SJCRH30 (cell line): ENCODE results near the gene SFN. TPM values are rescaled to one million over a fixed set of nuclear protein-coding genes. Genes with fewer than 3 reads are reported as not detected.
A peak's percentile ranks its signal among the peaks of the same experiment; 100 is the strongest.

Experiments used
- DNase-seq, 2 experiments: peaks; one replicate each; pipeline ENCODE4 v3.0.0-alpha.2; 2015 to 2020
- H3K27ac ChIP-seq: fragments of 250-450 bp; sonication (Bioruptor Pico); 2 replicates; pipeline ENCODE4 v1.5.1; 2020; ENCODE audit warnings: mild to moderate bottlenecking, moderate library complexity
- H3K27me3 ChIP-seq: fragments of 250-450 bp; sonication (Bioruptor Pico); 2 replicates; pipeline ENCODE4 v1.5.1; 2020; ENCODE audit warnings: mild to moderate bottlenecking, moderate library complexity
- H3K36me3 ChIP-seq: fragments of 250-450 bp; sonication (Bioruptor Pico); 2 replicates; pipeline ENCODE4 v1.5.1; 2020; ENCODE audit warnings: mild to moderate bottlenecking, moderate library complexity
- H3K4me1 ChIP-seq: fragments of 250-450 bp; sonication (Bioruptor Pico); 2 replicates; pipeline ENCODE4 v1.5.1; 2020; ENCODE audit warnings: mild to moderate bottlenecking, moderate library complexity
- H3K4me3 ChIP-seq: fragments of 250-450 bp; sonication (Bioruptor Pico); 2 replicates; pipeline ENCODE4 v1.5.1; 2020; ENCODE audit warnings: mild to moderate bottlenecking, moderate library complexity
- H3K9me3 ChIP-seq: fragments of 250-450 bp; sonication (Bioruptor Pico); replicated peaks from 2 replicates; pipeline ENCODE4 v1.5.1; 2020; ENCODE audit warnings: mild to moderate bottlenecking, moderate library complexity
- total RNA-seq: library from RNA; depleted of rRNA; stranded (reverse); fragments of >200 nt; shearing (Covaris generic); gene quantifications from 2 replicates; pipeline ENCODE4 v1.2.3, GENCODE V29; 2014

Gene SFN
- total RNA-seq, 1 experiment from 2014 or later: 0.14 TPM

- DNase-seq: no peak
- no peak overlapping the region for H3K4me3 ChIP-seq
- H3K36me3 ChIP-seq: peaks cover 45% of the 10 kb centered on the region
- no peaks in the 10 kb centered on the region for H3K27me3 ChIP-seq
- H3K27ac ChIP-seq: no peak overlapping the region
- no peaks in the 10 kb centered on the region for H3K4me1 ChIP-seq
- H3K9me3 ChIP-seq: no peaks in the 10 kb centered on the region
These were observed 10.2 kb upstream of the SFN start for GRCh38 chr1:26852701-26853100.

GRCh38 chr1:26853156-26853555, 9.8 kb upstream of the SFN start:
- no peak overlapping the region for H3K27ac ChIP-seq
- no peaks in the 10 kb centered on the region for H3K4me1 ChIP-seq
- DNase-seq: peak; percentile 83 to 88
- no peaks in the 10 kb centered on the region for H3K27me3 ChIP-seq
- H3K36me3 ChIP-seq: peaks cover 41% of the 10 kb centered on the region
- H3K4me3 ChIP-seq: no peak overlapping the region
- H3K9me3 ChIP-seq: no peaks in the 10 kb centered on the region

- no peak overlapping the region for H3K4me3 ChIP-seq
These were observed 9.3 kb upstream of the SFN start for GRCh38 chr1:26853600-26853999.

GRCh38 chr1:26854906-26855305, 8.0 kb upstream of the SFN start:
- Histone ChIP-seq H3K4me3 (no peak overlapping the region), H3K9me3 (no peaks in the 10 kb centered on the region), H3K36me3 (peaks cover 41% of the 10 kb centered on the region), H3K27me3 (no peaks in the 10 kb centered on the region), H3K27ac (no peak overlapping the region), H3K4me1 (no peaks in the 10 kb centered on the region)
- DNase-seq: no peak

More at GRCh38 chr1:26853600-26853999, 9.3 kb upstream of the SFN start:
- no peaks in the 10 kb centered on the region for H3K9me3 ChIP-seq
- peaks cover 41% of the 10 kb centered on the region for H3K36me3 ChIP-seq
- H3K4me1 ChIP-seq: no peaks in the 10 kb centered on the region
- no peaks in the 10 kb centered on the region for H3K27me3 ChIP-seq
- no peak for DNase-seq
- H3K27ac ChIP-seq: no peak overlapping the region

DNA sequence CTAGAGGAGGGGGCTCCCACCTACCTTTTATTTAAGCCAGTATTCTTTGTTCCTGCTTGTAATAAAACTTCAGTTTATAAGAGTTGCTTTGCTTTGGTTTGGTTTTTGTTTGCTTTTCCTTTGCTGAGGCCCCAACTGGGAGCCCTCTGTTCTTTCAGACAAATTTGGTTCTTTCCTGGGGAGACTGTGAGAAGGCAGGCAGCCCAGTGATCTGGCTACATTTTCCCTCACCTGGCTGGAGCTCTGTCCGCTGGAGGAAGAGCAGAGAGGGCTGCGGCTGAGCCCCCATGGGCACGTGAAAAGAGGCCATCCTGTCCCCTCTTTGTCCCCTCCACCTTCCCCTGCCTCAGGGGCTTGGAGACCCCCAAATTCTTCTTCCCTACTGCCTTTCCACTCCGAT, 7.3 kb upstream of the SFN start:
- no peak for DNase-seq
- Histone ChIP-seq H3K36me3 (peaks cover 35% of the 10 kb centered on the region), H3K4me3 (no peak overlapping the region)

DNA sequence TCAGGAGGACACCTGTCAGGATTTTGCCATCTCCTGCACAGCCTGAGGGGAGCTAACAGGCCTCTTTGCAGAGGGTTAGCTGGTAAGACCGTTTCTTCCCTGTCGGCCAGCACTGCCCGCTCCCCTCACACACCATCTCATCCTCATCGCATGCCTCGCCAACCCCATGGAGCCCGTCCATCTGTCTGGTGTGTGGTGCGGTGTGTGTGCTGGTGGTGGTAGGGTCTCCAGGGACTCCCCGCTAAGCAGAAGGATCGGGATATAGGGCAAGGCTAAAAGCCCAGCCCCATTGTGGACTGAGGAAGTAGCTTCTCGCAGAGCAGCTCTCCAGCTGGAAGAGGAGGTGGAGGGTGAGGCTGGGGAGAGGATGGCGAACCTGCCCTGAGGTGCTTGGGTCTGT, 6.8 kb upstream of the SFN start:
- Histone ChIP-seq H3K4me3 (no peak overlapping the region), H3K9me3 (no peaks in the 10 kb centered on the region), H3K4me1 (no peaks in the 10 kb centered on the region), H3K27ac (no peak overlapping the region), H3K36me3 (peaks cover 32% of the 10 kb centered on the region), H3K27me3 (no peaks in the 10 kb centered on the region)
- DNase-seq: no peak

More for the DNA sequence above, 7.3 kb upstream of the SFN start:
- Histone ChIP-seq H3K27ac (no peak overlapping the region), H3K9me3 (no peaks in the 10 kb centered on the region), H3K27me3 (no peaks in the 10 kb centered on the region), H3K4me1 (no peaks in the 10 kb centered on the region)

- Histone ChIP-seq H3K9me3 (no peaks in the 10 kb centered on the region), H3K27me3 (no peaks in the 10 kb centered on the region), H3K36me3 (peaks cover 25% of the 10 kb centered on the region), H3K4me3 (no peak overlapping the region), H3K4me1 (no peaks in the 10 kb centered on the region), H3K27ac (no peak overlapping the region)
- no peak for DNase-seq
These were observed 6.1 kb upstream of the SFN start for GRCh38 chr1:26856604-26857469.

DNA sequence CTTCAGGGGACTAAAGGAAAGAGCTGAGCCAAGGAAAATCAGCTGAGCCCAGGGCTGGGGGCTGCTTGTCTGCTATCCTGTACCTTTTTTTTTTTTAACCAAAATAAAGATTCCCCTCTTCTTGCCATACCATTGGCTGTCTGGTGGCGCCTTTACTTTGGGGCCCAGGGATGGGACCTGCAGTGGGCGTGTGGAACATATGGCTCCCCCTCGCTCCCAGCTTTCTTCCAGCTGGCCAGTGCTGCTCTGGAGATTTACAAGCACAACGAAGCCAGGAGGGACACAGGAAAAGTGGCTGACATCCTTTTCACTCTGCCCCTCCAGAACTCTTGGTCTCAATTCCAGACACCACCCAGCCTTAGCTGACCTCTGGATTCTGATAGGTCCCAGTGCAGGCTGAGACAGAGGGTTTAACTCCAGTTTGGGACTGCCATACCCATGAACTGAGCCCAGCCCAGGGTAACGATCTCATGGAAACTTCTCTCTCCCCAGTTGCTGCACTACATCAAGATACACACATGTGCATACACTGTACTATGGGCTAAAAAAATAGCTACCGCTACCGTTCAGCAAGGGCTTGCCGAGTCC, 5.4 kb upstream of the SFN start:
- no peak for DNase-seq
- Histone ChIP-seq H3K4me1 (no peaks in the 10 kb centered on the region), H3K27ac (no peak overlapping the region), H3K9me3 (no peaks in the 10 kb centered on the region), H3K36me3 (peaks cover 18% of the 10 kb centered on the region), H3K4me3 (no peak overlapping the region), H3K27me3 (no peaks in the 10 kb centered on the region)

- Histone ChIP-seq H3K27ac (no peak overlapping the region), H3K4me3 (no peak overlapping the region), H3K4me1 (no peaks in the 10 kb centered on the region; the same call in 1 of the 2 replicates), H3K9me3 (no peaks in the 10 kb centered on the region), H3K36me3 (peaks cover 14% of the 10 kb centered on the region), H3K27me3 (no peaks in the 10 kb centered on the region)
- no peak for DNase-seq
These were observed 4.8 kb upstream of the SFN start for GRCh38 chr1:26858160-26858559.

DNA sequence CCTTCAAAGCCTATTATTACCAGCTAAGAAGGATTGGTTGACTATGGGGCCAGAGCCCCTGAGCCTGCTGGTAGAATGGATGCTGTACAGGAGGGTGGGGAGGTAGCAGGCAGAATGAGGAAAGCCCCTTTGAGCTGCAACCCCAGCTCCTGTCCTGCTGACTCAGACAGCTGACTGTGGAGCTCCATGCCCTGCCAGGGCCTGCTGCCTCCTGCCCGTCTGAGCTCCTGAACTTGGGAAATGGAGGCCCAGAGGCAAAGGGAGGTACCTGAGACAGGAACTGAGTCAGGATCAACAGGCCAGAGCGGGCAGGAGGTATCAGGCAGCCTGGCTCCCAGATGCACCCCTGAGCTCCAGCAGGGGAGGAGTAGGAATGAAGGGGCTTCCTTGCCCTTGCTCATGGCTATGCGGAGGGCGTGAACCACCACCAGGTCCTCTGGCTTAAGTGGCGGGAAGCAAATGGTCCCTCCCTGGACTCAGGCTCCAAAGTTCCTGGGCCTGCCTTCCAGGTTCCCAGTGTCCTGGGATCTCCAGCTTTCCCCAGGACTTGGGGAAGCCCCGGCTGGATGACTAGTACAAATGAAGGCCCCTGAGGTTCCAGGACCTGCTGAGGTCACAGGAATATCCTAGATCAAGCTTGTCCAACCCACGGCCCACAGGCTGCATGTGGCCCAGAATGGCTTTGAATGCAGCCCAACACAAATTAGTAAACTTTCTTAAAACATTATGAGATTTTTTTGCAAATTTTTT, 3.9 kb upstream of the SFN start:
- H3K27ac ChIP-seq: no peak overlapping the region
- no peaks in the 10 kb centered on the region for H3K9me3 ChIP-seq
- no peaks in the 10 kb centered on the region for H3K27me3 ChIP-seq
- H3K36me3 ChIP-seq: peaks cover 5% of the 10 kb centered on the region; the same call in 1 of the 2 replicates
- H3K4me1 ChIP-seq: no peaks in the 10 kb centered on the region; the same call in 1 of the 2 replicates
- H3K4me3 ChIP-seq: no peak overlapping the region
- DNase-seq: no peak

DNA sequence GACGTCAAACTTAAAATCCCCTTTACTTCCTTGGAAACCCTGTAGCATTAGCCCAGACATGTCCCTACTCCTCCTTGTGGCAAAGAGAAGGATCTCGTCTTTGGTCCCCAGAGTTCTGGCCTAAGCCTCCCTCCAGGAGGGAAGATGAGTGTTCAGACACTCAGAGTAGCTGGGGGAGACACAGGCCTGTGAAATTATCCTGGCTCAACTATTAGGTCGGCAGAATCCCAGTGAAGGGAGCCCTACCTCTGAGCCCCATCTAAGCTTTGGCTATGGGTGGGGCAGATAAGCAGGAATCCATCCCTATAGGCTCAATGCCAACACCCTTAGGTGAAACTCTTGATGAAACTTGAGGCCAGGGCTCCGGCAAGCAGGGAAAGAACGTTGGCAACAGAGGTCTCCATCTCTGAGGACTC, 1.7 kb upstream of the SFN start:
- H3K4me1 ChIP-seq: no peaks in the 10 kb centered on the region; the same call in 1 of the 2 replicates
- no peak overlapping the region for H3K27ac ChIP-seq
- no peak for DNase-seq

GRCh38 chr1:26861889-26862378, 1.0 kb upstream of the SFN start:
- H3K9me3 ChIP-seq: no peaks in the 10 kb centered on the region
- no peaks in the 10 kb centered on the region for H3K36me3 ChIP-seq
- no peaks in the 10 kb centered on the region for H3K27me3 ChIP-seq
- no peak overlapping the region for H3K27ac ChIP-seq
- no peaks in the 10 kb centered on the region; the same call in 1 of the 2 replicates for H3K4me1 ChIP-seq
- no peak for DNase-seq
- H3K4me3 ChIP-seq: no peak overlapping the region

More for the DNA sequence above, 1.7 kb upstream of the SFN start:
- Histone ChIP-seq H3K36me3 (no peaks in the 10 kb centered on the region), H3K27me3 (no peaks in the 10 kb centered on the region), H3K4me3 (no peak overlapping the region), H3K9me3 (no peaks in the 10 kb centered on the region)

GRCh38 chr1:26863685-26864077, 732 bp downstream of the SFN start:
- no peak for DNase-seq

DNA sequence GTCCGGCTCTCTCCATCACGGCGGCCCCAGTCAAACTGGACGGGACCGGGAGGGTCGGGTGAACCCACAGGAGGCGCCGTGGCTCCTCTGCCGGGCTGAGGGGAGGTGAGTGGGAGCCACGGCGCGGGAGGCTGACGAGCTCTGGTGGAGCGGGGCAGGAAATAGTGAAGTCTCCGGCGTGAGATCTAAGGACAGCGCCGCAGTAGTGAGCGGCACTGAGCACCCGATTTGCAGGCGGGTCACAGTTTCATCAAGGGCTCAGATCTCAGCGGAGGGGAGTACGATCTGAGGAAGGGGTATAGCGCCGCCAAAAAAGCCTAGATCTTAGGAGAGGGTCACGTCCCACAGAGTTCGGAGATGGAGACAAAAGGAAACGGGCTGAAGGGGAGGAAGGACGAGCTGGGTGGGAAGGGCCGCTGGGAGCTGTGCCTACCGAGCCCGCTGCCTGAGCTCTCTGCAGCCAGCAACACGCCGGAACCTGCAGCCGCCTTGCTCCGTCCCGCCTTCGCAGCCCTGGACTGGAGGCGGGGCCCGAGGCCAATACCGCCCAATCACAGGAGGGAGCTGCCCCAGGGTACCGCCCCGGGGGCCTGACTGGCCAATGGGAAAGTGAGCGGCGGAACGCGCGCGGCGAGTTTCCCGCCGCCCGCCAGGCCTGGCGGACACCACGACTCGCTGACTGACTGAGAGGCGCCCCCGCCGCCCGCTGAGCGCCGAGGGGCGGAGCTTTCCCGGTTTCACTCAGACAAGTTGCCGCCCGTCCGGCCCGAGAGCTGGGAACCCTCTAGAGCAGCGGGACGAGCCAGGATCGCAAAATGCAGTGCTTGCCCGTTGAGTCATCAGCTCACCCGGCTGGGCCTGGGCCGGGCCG, 1.9 kb downstream of the SFN start:
- DNase-seq: peak; percentile 97 to 98
- peak overlapping the region; percentile 82 for H3K27ac ChIP-seq
- H3K9me3 ChIP-seq: no peaks in the 10 kb centered on the region
- H3K4me1 ChIP-seq: no peaks in the 10 kb centered on the region; the same call in 1 of the 2 replicates
- H3K36me3 ChIP-seq: no peaks in the 10 kb centered on the region
- H3K27me3 ChIP-seq: no peaks in the 10 kb centered on the region
- H3K4me3 ChIP-seq: peak overlapping the region; percentile 60

More at GRCh38 chr1:26863685-26864077, 732 bp downstream of the SFN start:
- Histone ChIP-seq H3K27me3 (no peaks in the 10 kb centered on the region), H3K36me3 (no peaks in the 10 kb centered on the region), H3K4me1 (no peaks in the 10 kb centered on the region; the same call in 1 of the 2 replicates), H3K4me3 (peak overlapping the region; percentile 60), H3K27ac (peak overlapping the region; percentile 58; the same call in 1 of the 2 replicates), H3K9me3 (no peaks in the 10 kb centered on the region)
